OCI-M2 (cell line): ENCODE results near the gene VSIR.

Experiments
- DNase-seq: peaks from one replicate; lab custom pipeline; 2025; ENCODE audit not compliant: unreplicated experiment; lab: John Stamatoyannopoulos, UW

Gene VSIR

GRCh38 chr10:71747551-71748523 lies 25.5 kb downstream of the VSIR start:
- no peak for DNase-seq

GRCh38 chr10:71747039-71747531 lies 26.2 kb downstream of the VSIR start:
- no peak for DNase-seq

- no peak for DNase-seq
Measured at GRCh38 chr10:71746344-71747037, 26.8 kb downstream of the VSIR start.

GRCh38 chr10:71745664-71746250 lies 27.6 kb downstream of the VSIR start:
- DNase-seq, result no peak

GRCh38 chr10:71744897-71745663 lies 28.2 kb downstream of the VSIR start:
- no peak for DNase-seq

GRCh38 chr10:71743866-71744265 lies 29.5 kb downstream of the VSIR start:
- DNase-seq, result no peak

- no peak for DNase-seq
Measured at GRCh38 chr10:71743089-71743838, 30.1 kb downstream of the VSIR start.

GRCh38 chr10:71742301-71743088 lies 30.8 kb downstream of the VSIR start:
- no peak for DNase-seq

GRCh38 chr10:71741671-71742070 lies 31.6 kb downstream of the VSIR start:
- DNase-seq, result no peak

- no peak for DNase-seq
Measured at GRCh38 chr10:71741029-71741428, 32.3 kb downstream of the VSIR start.

- no peak for DNase-seq
Measured at GRCh38 chr10:71740069-71740653, 33.2 kb downstream of the VSIR start.

- DNase-seq, result no peak
Measured at GRCh38 chr10:71739358-71739900, 33.9 kb downstream of the VSIR start.

- DNase-seq, result no peak
Measured at GRCh38 chr10:71737834-71738197, 35.5 kb downstream of the VSIR start.

- no peak for DNase-seq
Measured at GRCh38 chr10:71737001-71737833, 36.1 kb downstream of the VSIR start.

- DNase-seq, result no peak
Measured at GRCh38 chr10:71736570-71736952, 36.8 kb downstream of the VSIR start.

- no peak for DNase-seq
Measured at GRCh38 chr10:71735709-71736569, 37.4 kb downstream of the VSIR start.

- no peak for DNase-seq
Measured at GRCh38 chr10:71734797-71735196, 38.5 kb downstream of the VSIR start.
